Testis (tissue), 2 donors: ENCODE data around the gene ADAM10.

Source experiments
- CTCF ChIP-seq, 3 experiments: fragments of 450-650 bp in 2 of 3; fragments of 200-600 bp in 1 of 3; sonication (generic) in 1 of 3; IDR thresholded peaks; one replicate each; pipeline ENCODE4 v1.5.1; 2016 to 2019; ENCODE audit warnings: antibody characterized with exemption in 3 of 3, mild to moderate bottlenecking in 2 of 3, moderate library complexity in 1 of 3
- POLR2A ChIP-seq: fragments of 450-650 bp; IDR thresholded peaks from one replicate; pipeline ENCODE4 v1.6.1; 2017; ENCODE audit warnings: antibody characterized with exemption, mild to moderate bottlenecking, moderate library complexity

- TF ChIP-seq CTCF (IDR thresholded peaks at IDR 0.05) (no peak), POLR2A (no peak)
These were observed 32.1 kb downstream of the ADAM10 start for GRCh38 chr15:58717357-58717756.
